GM12878 (cell line): ENCODE measurements around the gene OR2B2.
"Not testable (repeated sequence)": the region's sequence is repeated elsewhere in the genome, so short reads cannot be mapped to it uniquely, and the experiment has no call there.

Experiments used
- BHLHE40 ChIP-seq, 2 experiments: fragments of 450-650 bp in 1 of 2; IDR thresholded peaks; 2 replicates each; pipeline ENCODE4 v1.6.1; 2011 to 2017; ENCODE audit warnings: low read depth in 2 of 2, borderline replicate concordance in 1 of 2, improper control_type of control experiment in 1 of 2, low read length in 1 of 2, mild to moderate bottlenecking in 1 of 2
- EGR1 ChIP-seq, 2 experiments: IDR thresholded peaks; 1 replicate in 1 of 2; 2 replicates in 1 of 2; pipeline ENCODE4 v1.6.1; 2011 to 2012; ENCODE audit warnings: low read depth in 2 of 2, low read length in 2 of 2, borderline replicate concordance in 1 of 2, mild to moderate bottlenecking in 1 of 2, moderate library complexity in 1 of 2
- ETV6 ChIP-seq, 2 experiments: fragments of 450-650 bp in 1 of 2; IDR thresholded peaks in 1 of 2; conservative IDR thresholded peaks in 1 of 2; 2 replicates each; pipeline ENCODE4 v1.6.1; 2014; ENCODE audit warnings: antibody characterized with exemption in 1 of 2, borderline replicate concordance in 1 of 2, low read depth in 1 of 2, mild to moderate bottlenecking in 1 of 2, moderate library complexity in 1 of 2
- HDAC2 ChIP-seq: fragments of 200-600 bp; sonication (generic); IDR thresholded peaks from 2 replicates; pipeline ENCODE4 v1.6.1; 2017
- POLR2AphosphoS5 ChIP-seq: IDR thresholded peaks from 2 replicates; pipeline ENCODE4 v1.6.1; 2011; ENCODE audit warnings: mild to moderate bottlenecking, low read length, inconsistent platforms
- RELA ChIP-seq: fragments of 450-650 bp; IDR thresholded peaks from 2 replicates; pipeline ENCODE4 v1.8.0; 2014; ENCODE audit warnings: borderline replicate concordance; ENCODE audit not compliant: partially characterized antibody
- YY1 ChIP-seq: IDR thresholded peaks from 2 replicates; pipeline ENCODE4 v1.6.1; 2011; ENCODE audit warnings: low read depth, mild to moderate bottlenecking, low read length
- TF ChIP-seq, protein P1 (sequence below), 3 experiments: IDR thresholded peaks in 2 of 3; conservative IDR thresholded peaks in 1 of 3; 2 replicates each; pipeline ENCODE4 v1.5.1; 2011; ENCODE audit warnings: low read depth in 3 of 3, low read length in 3 of 3, mild to moderate bottlenecking in 3 of 3, control low read depth in 2 of 3, moderate library complexity in 2 of 3, inconsistent platforms in 1 of 3, mixed read lengths in 1 of 3; ENCODE audit not compliant: control insufficient read depth in 2 of 3, insufficient read depth in 1 of 3; ENCODE audit errors: extremely low read depth in 1 of 3
- TF ChIP-seq, protein P2 (sequence below): IDR thresholded peaks from 2 replicates; pipeline ENCODE4 v1.6.1; 2012; ENCODE audit warnings: mild to moderate bottlenecking, low read depth, low read length

DNA sequence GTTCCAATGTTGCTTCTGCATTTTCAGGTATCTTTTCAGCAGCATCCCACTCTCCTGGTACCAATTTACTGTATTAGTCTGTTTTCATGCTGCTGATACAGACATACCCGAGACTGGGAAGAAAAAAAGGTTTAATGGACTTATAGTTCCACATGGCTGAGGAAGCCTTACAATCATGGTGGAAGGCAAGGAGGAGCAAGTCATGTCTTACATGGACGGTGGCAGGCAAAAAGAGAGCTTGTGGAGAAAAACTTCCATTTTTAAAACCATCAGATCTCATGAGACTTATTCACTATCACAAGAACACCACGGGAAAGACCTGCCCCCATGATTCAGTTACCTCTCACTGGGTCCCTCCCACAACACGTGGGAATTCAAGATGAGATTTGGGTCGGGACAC lies 17.7 kb upstream of the OR2B2 start:
- TF ChIP-seq, protein P1, sequence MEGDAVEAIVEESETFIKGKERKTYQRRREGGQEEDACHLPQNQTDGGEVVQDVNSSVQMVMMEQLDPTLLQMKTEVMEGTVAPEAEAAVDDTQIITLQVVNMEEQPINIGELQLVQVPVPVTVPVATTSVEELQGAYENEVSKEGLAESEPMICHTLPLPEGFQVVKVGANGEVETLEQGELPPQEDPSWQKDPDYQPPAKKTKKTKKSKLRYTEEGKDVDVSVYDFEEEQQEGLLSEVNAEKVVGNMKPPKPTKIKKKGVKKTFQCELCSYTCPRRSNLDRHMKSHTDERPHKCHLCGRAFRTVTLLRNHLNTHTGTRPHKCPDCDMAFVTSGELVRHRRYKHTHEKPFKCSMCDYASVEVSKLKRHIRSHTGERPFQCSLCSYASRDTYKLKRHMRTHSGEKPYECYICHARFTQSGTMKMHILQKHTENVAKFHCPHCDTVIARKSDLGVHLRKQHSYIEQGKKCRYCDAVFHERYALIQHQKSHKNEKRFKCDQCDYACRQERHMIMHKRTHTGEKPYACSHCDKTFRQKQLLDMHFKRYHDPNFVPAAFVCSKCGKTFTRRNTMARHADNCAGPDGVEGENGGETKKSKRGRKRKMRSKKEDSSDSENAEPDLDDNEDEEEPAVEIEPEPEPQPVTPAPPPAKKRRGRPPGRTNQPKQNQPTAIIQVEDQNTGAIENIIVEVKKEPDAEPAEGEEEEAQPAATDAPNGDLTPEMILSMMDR (IDR thresholded peaks at IDR 0.05 in 2 of 3, conservative IDR thresholded peaks at IDR 0.05 in 1 of 3; ENCODE audit: control insufficient read depth in 2 of 3, extremely low read depth in 1 of 3, insufficient read depth in 1 of 3, low read depth in 3 of 3, low read length in 3 of 3): not testable (repeated sequence)
- TF ChIP-seq YY1; ETV6 (conservative IDR thresholded peaks at IDR 0.05 in 1 of 2, IDR thresholded peaks at IDR 0.05 in 1 of 2; ENCODE audit: borderline replicate concordance in 1 of 2, low read depth in 1 of 2); POLR2AphosphoS5; BHLHE40 (IDR thresholded peaks at IDR 0.05; ENCODE audit: borderline replicate concordance in 1 of 2, low read depth in 2 of 2, low read length in 1 of 2); EGR1 (IDR thresholded peaks at IDR 0.05; ENCODE audit: borderline replicate concordance in 1 of 2, low read depth in 2 of 2, low read length in 2 of 2); RELA; HDAC2: not testable (repeated sequence)
- TF ChIP-seq, protein P2, sequence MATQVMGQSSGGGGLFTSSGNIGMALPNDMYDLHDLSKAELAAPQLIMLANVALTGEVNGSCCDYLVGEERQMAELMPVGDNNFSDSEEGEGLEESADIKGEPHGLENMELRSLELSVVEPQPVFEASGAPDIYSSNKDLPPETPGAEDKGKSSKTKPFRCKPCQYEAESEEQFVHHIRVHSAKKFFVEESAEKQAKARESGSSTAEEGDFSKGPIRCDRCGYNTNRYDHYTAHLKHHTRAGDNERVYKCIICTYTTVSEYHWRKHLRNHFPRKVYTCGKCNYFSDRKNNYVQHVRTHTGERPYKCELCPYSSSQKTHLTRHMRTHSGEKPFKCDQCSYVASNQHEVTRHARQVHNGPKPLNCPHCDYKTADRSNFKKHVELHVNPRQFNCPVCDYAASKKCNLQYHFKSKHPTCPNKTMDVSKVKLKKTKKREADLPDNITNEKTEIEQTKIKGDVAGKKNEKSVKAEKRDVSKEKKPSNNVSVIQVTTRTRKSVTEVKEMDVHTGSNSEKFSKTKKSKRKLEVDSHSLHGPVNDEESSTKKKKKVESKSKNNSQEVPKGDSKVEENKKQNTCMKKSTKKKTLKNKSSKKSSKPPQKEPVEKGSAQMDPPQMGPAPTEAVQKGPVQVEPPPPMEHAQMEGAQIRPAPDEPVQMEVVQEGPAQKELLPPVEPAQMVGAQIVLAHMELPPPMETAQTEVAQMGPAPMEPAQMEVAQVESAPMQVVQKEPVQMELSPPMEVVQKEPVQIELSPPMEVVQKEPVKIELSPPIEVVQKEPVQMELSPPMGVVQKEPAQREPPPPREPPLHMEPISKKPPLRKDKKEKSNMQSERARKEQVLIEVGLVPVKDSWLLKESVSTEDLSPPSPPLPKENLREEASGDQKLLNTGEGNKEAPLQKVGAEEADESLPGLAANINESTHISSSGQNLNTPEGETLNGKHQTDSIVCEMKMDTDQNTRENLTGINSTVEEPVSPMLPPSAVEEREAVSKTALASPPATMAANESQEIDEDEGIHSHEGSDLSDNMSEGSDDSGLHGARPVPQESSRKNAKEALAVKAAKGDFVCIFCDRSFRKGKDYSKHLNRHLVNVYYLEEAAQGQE: not testable (repeated sequence)
